ENCODE results near the gene TMEM184A.
"Not testable (repeated sequence)": the region's sequence is repeated elsewhere in the genome, so short reads cannot be mapped to it uniquely, and the experiment has no call there.

Gene TMEM184A

DNA sequence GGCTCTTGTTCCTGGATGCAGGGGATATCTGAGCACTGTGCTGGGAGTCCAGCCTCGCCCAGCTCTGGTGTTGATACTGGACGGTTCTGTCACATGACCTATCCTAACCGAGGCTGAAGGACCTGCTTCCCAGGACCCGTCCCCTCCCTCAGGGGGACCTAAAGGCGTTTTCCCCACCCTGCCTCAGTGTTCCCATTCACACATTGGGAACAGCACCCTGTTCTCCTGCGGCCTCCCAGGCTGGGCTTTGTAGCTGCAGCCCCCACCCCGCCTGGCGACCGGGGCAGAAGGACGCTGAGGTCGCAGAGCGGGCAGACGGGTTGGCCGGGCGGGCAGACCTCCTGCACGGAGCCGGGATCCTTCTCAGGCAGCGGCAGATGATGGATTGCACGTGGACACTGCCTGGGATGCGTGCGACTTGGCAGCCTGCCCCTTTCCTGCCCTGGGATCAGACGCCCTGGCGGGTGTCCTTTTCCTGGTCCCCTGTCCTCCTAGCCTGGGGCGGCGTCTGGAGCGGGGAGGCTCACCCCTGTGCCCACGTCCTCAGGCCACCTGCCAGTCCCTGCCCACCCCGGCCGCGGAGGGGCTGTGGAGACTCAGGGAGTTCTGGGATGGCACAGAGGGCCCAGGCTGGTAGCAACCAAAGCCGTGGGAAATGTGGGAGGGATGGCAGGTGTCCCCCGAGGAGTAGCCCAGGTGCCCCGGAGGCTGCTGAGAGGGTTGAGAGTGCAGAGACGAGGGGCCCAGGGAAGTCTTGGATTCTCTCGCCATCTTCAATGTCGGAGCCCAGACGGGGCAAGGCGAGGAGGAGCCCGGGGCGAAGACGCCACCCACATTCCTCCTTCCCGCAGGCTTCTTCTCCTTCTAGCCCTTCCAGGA is 31.1 kb upstream of the TMEM184A start:
- Histone ChIP-seq H3K27me3 (ENCODE audit: control insufficient read depth, insufficient read depth, low read length) (peaks cover 24% of the 10 kb centered on the region), H3K4me3 (ENCODE audit: low read length) (no peak overlapping the region), H3K9me3 (ENCODE audit: control insufficient read depth, low read length) (no peaks in the 10 kb centered on the region), H3K4me1 (ENCODE audit: control insufficient read depth, insufficient read depth, low read length) (no peaks in the 10 kb centered on the region), H3K9ac (ENCODE audit: low read length) (no peak overlapping the region), H3K36me3 (ENCODE audit: control insufficient read depth, insufficient read depth, low read length) (no peaks in the 10 kb centered on the region)

- Histone ChIP-seq H3K9me3 (ENCODE audit: control insufficient read depth, low read length) (no peaks in the 10 kb centered on the region), H3K9ac (ENCODE audit: low read length) (no peak overlapping the region), H3K4me3 (ENCODE audit: low read length) (no peak overlapping the region), H3K27me3 (ENCODE audit: control insufficient read depth, insufficient read depth, low read length) (peaks cover 19% of the 10 kb centered on the region), H3K36me3 (ENCODE audit: control insufficient read depth, insufficient read depth, low read length) (no peaks in the 10 kb centered on the region), H3K4me1 (ENCODE audit: control insufficient read depth, insufficient read depth, low read length) (no peaks in the 10 kb centered on the region)
These were observed 30.3 kb upstream of the TMEM184A start for GRCh38 chr7:1586126-1586826.

- Histone ChIP-seq H3K9ac (ENCODE audit: low read length) (no peak overlapping the region), H3K4me3 (ENCODE audit: low read length) (no peak overlapping the region), H3K4me1 (ENCODE audit: control insufficient read depth, insufficient read depth, low read length) (no peaks in the 10 kb centered on the region), H3K9me3 (ENCODE audit: control insufficient read depth, low read length) (no peaks in the 10 kb centered on the region), H3K36me3 (ENCODE audit: control insufficient read depth, insufficient read depth, low read length) (no peaks in the 10 kb centered on the region), H3K27me3 (ENCODE audit: control insufficient read depth, insufficient read depth, low read length) (peaks cover 17% of the 10 kb centered on the region)
These were observed 29.4 kb upstream of the TMEM184A start for GRCh38 chr7:1585142-1585981.

DNA sequence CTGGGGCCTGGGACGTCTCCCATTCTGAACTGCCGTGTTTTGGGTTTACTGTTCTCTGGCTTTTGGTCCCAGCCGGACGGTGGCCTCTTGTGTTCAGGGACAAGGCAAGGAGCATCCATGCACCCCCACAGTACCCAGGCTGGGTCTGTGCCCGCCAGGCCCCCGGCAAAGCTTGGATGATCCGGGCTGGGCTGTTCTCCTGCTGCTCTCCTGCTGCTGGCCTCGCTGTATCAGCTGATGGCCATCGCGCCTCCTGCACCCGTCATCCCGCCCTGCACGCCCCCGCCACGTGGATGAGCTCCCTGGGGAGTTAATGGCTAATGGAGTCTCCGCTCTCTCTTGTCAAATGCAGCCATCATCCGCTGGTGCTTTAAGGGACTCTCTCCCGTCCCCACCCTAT is 28.7 kb upstream of the TMEM184A start:
- H3K27me3 ChIP-seq (ENCODE audit: control insufficient read depth, insufficient read depth, low read length), result peaks cover 17% of the 10 kb centered on the region
- H3K36me3 ChIP-seq (ENCODE audit: control insufficient read depth, insufficient read depth, low read length), result no peaks in the 10 kb centered on the region
- H3K9ac ChIP-seq (ENCODE audit: low read length), result no peak overlapping the region
- H3K4me3 ChIP-seq (ENCODE audit: low read length), result no peak overlapping the region
- no peaks in the 10 kb centered on the region for H3K9me3 ChIP-seq (ENCODE audit: control insufficient read depth, low read length)
- H3K4me1 ChIP-seq (ENCODE audit: control insufficient read depth, insufficient read depth, low read length), result no peaks in the 10 kb centered on the region

DNA sequence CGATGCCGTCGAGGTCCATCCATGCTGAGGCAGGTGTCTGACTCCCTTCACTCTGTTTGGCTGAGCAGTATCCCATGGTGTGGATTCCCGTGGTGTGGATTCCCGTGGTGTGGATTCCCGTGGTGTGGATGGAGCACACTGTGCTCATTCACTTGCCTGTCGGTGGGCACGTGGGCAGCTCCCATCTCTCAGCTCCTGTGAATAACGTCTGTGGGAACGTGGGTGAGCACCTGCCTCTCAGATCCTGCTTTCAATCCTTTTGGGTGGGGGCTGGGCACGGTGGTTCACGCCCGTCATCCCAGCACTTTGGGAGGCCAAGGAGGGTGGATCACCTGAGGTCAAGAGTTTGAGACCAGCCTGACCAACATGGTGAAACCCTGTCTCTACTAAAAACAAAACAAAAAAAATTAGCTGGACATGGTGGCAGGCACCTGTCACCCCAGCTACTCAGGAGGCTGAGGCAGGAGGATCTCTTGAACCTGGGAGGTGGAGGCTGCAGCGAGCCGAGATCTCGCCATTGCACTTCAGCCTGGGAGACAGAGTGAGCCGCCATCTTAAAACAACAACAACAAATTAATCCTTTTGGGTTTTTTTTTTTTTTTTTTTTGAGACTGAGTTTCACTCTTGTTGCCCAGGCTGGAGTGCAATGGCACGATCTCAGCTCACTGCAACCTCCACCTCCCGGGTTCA is 27.4 kb upstream of the TMEM184A start:
- H3K4me1 ChIP-seq (ENCODE audit: control insufficient read depth, insufficient read depth, low read length); H3K4me3 ChIP-seq (ENCODE audit: low read length); H3K9me3 ChIP-seq (ENCODE audit: control insufficient read depth, low read length): not testable (repeated sequence)

DNA sequence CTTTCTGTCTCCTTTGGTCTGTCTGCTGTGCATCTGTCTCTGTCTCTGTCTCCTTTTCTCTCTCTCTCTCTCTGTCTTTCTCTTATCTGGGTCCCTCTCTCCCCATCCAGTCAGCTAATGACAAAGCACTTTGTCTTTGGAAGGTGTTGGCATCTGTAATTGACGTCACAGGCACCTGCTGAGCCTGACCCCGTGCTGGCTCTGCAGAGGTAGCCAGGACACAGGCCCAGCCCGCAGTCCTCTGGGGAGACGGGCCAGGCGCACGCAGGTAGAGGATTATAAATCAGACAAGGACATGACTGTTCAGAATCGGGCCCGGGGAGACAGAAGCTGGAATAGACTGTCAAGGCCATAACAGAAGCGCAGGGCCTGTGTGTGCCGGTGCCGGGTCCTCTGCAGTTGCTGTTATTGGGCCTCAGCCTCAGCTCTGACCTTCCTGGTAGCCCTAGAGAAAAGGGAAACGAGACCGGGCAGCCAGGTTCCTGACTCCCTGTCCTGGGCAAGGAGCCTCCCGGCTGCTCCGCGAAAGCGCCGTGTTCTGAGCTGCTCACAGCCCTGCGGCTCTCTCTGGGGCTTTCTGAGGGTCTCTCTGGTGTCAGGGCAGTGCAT is 24.5 kb upstream of the TMEM184A start:
- H3K4me1 ChIP-seq (ENCODE audit: control insufficient read depth, insufficient read depth, low read length), result no peaks in the 10 kb centered on the region
- H3K36me3 ChIP-seq (ENCODE audit: control insufficient read depth, insufficient read depth, low read length), result no peaks in the 10 kb centered on the region
- H3K9me3 ChIP-seq (ENCODE audit: control insufficient read depth, low read length), result no peaks in the 10 kb centered on the region
- H3K27me3 ChIP-seq (ENCODE audit: control insufficient read depth, insufficient read depth, low read length), result no peaks in the 10 kb centered on the region
- H3K9ac ChIP-seq (ENCODE audit: low read length), result no peak overlapping the region
- H3K4me3 ChIP-seq (ENCODE audit: low read length), result no peak overlapping the region

More for the DNA sequence above, 27.4 kb upstream of the TMEM184A start:
- H3K9ac ChIP-seq (ENCODE audit: low read length); H3K27me3 ChIP-seq (ENCODE audit: control insufficient read depth, insufficient read depth, low read length); H3K36me3 ChIP-seq (ENCODE audit: control insufficient read depth, insufficient read depth, low read length): not testable (repeated sequence)

DNA sequence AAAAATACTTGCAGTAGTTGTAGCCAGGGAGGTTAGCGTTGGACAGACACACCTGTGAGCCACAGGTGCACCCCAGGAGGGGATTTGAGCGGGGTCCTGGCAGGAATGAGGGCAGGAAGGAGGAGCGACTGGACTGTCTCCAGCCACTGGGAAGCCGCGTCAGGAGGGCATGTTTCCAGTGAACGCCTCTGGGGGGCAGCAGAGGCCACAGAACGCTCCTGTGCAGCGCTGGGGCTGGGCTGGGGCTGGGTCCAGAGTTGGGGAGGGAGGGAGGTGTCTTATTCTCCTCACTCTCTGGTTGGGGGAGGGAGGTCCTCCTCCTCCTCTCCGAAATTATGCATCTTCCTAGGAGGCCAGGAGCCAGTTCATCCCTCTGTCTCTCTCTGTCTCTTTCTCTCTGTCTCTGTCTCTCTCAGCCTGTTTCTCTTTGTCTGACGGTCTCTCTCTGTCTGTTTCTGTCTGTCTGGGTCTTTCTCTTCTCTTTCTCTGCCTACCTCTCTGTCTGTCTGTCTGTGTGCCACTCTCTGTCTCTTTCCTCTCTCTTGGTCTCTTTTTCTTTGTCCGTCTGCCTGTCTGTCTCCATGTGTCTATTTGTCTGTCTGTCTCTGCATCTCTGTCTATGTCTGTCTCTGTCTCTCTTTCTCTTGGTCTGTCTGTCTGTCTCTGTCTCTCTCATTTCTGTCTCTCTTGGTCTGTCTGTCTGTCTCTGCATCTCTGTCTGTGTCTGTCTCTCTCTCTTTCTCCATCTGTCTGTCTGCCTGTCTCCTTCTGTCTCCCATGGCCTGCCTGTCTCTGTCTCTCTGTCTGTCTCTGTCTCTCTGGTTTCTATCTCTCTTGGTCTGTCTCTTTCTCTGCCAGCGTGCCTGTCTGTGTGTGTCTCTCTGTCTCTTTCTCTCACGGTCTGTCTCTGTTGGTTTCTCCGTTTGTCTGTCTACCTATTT is 23.7 kb upstream of the TMEM184A start:
- Histone ChIP-seq H3K9ac (ENCODE audit: low read length) (no peak overlapping the region), H3K27me3 (ENCODE audit: control insufficient read depth, insufficient read depth, low read length) (no peaks in the 10 kb centered on the region), H3K9me3 (ENCODE audit: control insufficient read depth, low read length) (no peaks in the 10 kb centered on the region), H3K4me1 (ENCODE audit: control insufficient read depth, insufficient read depth, low read length) (no peaks in the 10 kb centered on the region), H3K36me3 (ENCODE audit: control insufficient read depth, insufficient read depth, low read length) (no peaks in the 10 kb centered on the region), H3K4me3 (ENCODE audit: low read length) (no peak overlapping the region)

GRCh38 chr7:1578513-1578912 is 22.5 kb upstream of the TMEM184A start:
- Histone ChIP-seq H3K9me3 (ENCODE audit: control insufficient read depth, low read length) (no peaks in the 10 kb centered on the region), H3K27me3 (ENCODE audit: control insufficient read depth, insufficient read depth, low read length) (no peaks in the 10 kb centered on the region), H3K36me3 (ENCODE audit: control insufficient read depth, insufficient read depth, low read length) (no peaks in the 10 kb centered on the region), H3K9ac (ENCODE audit: low read length) (no peak overlapping the region), H3K4me3 (ENCODE audit: low read length) (no peak overlapping the region), H3K4me1 (ENCODE audit: control insufficient read depth, insufficient read depth, low read length) (no peaks in the 10 kb centered on the region)

DNA sequence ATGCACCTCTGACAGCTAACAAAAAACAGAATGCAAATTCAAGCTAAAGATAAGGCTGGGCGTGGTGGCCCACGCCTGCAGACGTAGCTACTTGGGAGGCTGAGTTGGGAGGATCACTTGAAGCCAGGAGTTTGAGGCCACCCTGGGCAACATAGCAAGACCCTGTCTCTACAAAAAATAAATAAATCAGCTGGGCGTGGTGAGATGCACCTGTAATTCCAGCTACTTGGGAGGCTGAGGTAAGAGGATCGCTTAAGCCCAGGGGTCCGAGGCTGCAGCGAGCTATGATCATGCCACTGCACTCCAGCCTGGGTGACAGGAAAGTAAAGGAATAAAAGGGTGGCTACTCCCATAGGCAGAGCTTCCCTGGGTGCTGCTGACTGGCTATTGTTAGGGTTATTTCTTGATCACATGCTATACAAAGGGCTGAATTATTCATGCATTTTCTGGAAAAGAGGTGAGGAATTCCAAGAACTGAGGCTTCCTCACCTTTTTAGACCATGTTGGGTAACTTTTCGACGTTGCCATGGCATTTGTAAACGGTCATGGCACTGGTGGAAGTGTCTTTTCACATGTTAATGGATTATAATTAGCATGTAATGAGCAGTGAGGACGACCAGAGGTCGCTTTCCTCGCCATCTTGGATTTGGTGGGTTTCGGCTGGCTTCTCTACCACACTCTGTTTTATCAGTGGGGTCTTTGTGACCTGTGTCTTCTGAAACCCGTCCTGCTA is 20.7 kb upstream of the TMEM184A start:
- Histone ChIP-seq H3K4me3 (ENCODE audit: low read length) (no peak overlapping the region), H3K4me1 (ENCODE audit: control insufficient read depth, insufficient read depth, low read length) (no peaks in the 10 kb centered on the region), H3K9ac (ENCODE audit: low read length) (no peak overlapping the region), H3K36me3 (ENCODE audit: control insufficient read depth, insufficient read depth, low read length) (no peaks in the 10 kb centered on the region), H3K9me3 (ENCODE audit: control insufficient read depth, low read length) (no peaks in the 10 kb centered on the region), H3K27me3 (ENCODE audit: control insufficient read depth, insufficient read depth, low read length) (no peaks in the 10 kb centered on the region)

DNA sequence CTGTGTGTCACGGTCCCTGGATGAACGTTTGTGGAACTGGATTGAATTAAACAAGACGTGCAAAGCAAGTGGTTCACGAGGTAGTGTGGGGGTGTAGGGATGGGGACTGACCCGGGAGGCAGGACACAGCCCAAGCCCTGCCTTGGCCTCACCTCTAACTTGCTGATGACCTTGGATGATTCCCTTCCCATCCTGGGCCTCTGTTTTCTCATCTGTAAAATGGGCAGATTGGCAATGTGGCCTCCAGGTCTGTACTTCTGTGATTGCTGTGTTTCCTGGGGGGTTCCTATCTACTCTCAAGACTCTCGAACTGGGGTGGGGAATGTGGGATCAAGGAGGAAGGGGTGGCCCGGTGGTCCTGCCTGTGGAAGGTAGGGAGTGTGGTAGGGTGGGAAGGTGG is 19.8 kb upstream of the TMEM184A start:
- H3K27me3 ChIP-seq (ENCODE audit: control insufficient read depth, insufficient read depth, low read length), result no peaks in the 10 kb centered on the region
- H3K4me3 ChIP-seq (ENCODE audit: low read length), result no peak overlapping the region
- no peak overlapping the region for H3K9ac ChIP-seq (ENCODE audit: low read length)
- peaks cover 6% of the 10 kb centered on the region for H3K4me1 ChIP-seq (ENCODE audit: control insufficient read depth, insufficient read depth, low read length)
- no peaks in the 10 kb centered on the region for H3K36me3 ChIP-seq (ENCODE audit: control insufficient read depth, insufficient read depth, low read length)
- no peaks in the 10 kb centered on the region for H3K9me3 ChIP-seq (ENCODE audit: control insufficient read depth, low read length)

Measured in mucosa of stomach (tissue), 1 donor.